VCaP (cell line): ENCODE measurements around the gene FCMR.
"Not testable (repeated sequence)": the region's sequence is repeated elsewhere in the genome, so short reads cannot be mapped to it uniquely, and the experiment has no call there.

Source experiments
- H3K27ac ChIP-seq: fragments of 450-650 bp; 2 replicates; pipeline ENCODE4 v1.5.1; 2017
- CTCF ChIP-seq: fragments of 450-650 bp; conservative IDR thresholded peaks from 2 replicates; pipeline ENCODE4 v1.5.1; 2017; ENCODE audit warnings: mild to moderate bottlenecking, moderate library complexity

FCMR gene

GRCh38 chr1:206929524-206929923, 7.8 kb upstream of the FCMR start:
- no peak overlapping the region for H3K27ac ChIP-seq
- TF ChIP-seq CTCF, result no peak

- H3K27ac ChIP-seq, result no peak overlapping the region
- no peak for TF ChIP-seq CTCF
Measured at GRCh38 chr1:206926286-206926685, 4.5 kb upstream of the FCMR start.

- no peak; the same call in 1 of the 2 replicates for TF ChIP-seq CTCF
- no peak overlapping the region for H3K27ac ChIP-seq
Measured at GRCh38 chr1:206925106-206925736, 3.5 kb upstream of the FCMR start.

GRCh38 chr1:206924592-206925105, 2.9 kb upstream of the FCMR start:
- no peak for TF ChIP-seq CTCF
- no peak overlapping the region for H3K27ac ChIP-seq

- H3K27ac ChIP-seq, result not testable (repeated sequence)
Measured at GRCh38 chr1:206923961-206924557, 2.3 kb upstream of the FCMR start.

GRCh38 chr1:206923009-206923960, 1.5 kb upstream of the FCMR start:
- TF ChIP-seq CTCF, result no peak
- no peak overlapping the region for H3K27ac ChIP-seq

- no peak for TF ChIP-seq CTCF
- no peak overlapping the region for H3K27ac ChIP-seq
Measured at GRCh38 chr1:206922524-206922923, 783 bp upstream of the FCMR start.
